Colonic mucosa (tissue), 4 donors: Measurements from ENCODE around the gene CAMTA2. TPM values are rescaled to one million over a fixed set of nuclear protein-coding genes. Genes with fewer than 3 reads are reported as not detected.

Experiments used
- DNase-seq: peaks from one replicate; pipeline ENCODE4 v3.0.0-alpha.2; 2020
- H3K27ac ChIP-seq: fragments of 200-600 bp; one replicate; pipeline ENCODE4 v1.8.0; 2021
- H3K27me3 ChIP-seq: fragments of 200-600 bp; one replicate; pipeline ENCODE4 v1.8.0; 2021
- H3K36me3 ChIP-seq: fragments of 200-600 bp; one replicate; pipeline ENCODE4 v1.8.0; 2021
- H3K4me1 ChIP-seq: fragments of 200-600 bp; one replicate; pipeline ENCODE4 v1.8.0; 2021; ENCODE audit warnings: mild to moderate bottlenecking
- H3K4me3 ChIP-seq: fragments of 200-600 bp; one replicate; pipeline ENCODE4 v1.8.0; 2021
- H3K9ac ChIP-seq, 2 donors: one replicate each; pipeline ENCODE4 v1.7.0; 2013; ENCODE audit warnings: control low read depth in 2 of 2, low read depth in 2 of 2, low read length in 2 of 2
- H3K9me3 ChIP-seq: fragments of 200-600 bp; one replicate; pipeline ENCODE4 v1.8.0; 2021
- intact Hi-C: fragments of 100-400 bp; cut with DNase I; formaldehyde crosslinking; loops from one replicate; pipeline ENCODE4 v1.14.1; 2022
- microRNA-seq: library from miRNA; unstranded; fragments of <30 nt; microRNA quantifications from one replicate; pipeline ENCODE4, GENCODE V29; 2019
- total RNA-seq, 2 donors: library from RNA; stranded (reverse); fragmentation: NEBNext Ultra II Directional in 1 of 2; extraction: Animal tissue kit (Norgen Biotek cat#: 25700) in 1 of 2; gene quantifications; one replicate each; pipeline ENCODE4 v1.2.1, GENCODE V29; 2021
- TF ChIP-seq, protein P1 (sequence below): fragments of 200-600 bp; IDR thresholded peaks from one replicate; pipeline ENCODE4 v1.8.0; 2022; ENCODE audit warnings: antibody characterized with exemption, mild to moderate bottlenecking
- donor health status: healthy.
- donor health status: DM: no; HTN: no; CAD: no.
- donor health status: DM: no; HTN: no; CAD: no.

Gene CAMTA2
- total RNA-seq, 2 donors from 2014 or later = 39.8 to 52.6 TPM

GRCh38 chr17:4920351-4921048 is 67.0 kb downstream of the CAMTA2 start:
- TF ChIP-seq, protein P1, sequence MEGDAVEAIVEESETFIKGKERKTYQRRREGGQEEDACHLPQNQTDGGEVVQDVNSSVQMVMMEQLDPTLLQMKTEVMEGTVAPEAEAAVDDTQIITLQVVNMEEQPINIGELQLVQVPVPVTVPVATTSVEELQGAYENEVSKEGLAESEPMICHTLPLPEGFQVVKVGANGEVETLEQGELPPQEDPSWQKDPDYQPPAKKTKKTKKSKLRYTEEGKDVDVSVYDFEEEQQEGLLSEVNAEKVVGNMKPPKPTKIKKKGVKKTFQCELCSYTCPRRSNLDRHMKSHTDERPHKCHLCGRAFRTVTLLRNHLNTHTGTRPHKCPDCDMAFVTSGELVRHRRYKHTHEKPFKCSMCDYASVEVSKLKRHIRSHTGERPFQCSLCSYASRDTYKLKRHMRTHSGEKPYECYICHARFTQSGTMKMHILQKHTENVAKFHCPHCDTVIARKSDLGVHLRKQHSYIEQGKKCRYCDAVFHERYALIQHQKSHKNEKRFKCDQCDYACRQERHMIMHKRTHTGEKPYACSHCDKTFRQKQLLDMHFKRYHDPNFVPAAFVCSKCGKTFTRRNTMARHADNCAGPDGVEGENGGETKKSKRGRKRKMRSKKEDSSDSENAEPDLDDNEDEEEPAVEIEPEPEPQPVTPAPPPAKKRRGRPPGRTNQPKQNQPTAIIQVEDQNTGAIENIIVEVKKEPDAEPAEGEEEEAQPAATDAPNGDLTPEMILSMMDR = no peak
- DNase-seq = no peak
- Histone ChIP-seq H3K27me3 (no peaks in the 10 kb centered on the region), H3K36me3 (no peaks in the 10 kb centered on the region), H3K4me3 (no peak overlapping the region), H3K9me3 (no peaks in the 10 kb centered on the region), H3K27ac (no peak overlapping the region), H3K9ac (no peak overlapping the region), H3K4me1 (no peaks in the 10 kb centered on the region)
- intact Hi-C loops = no loop called here

DNA sequence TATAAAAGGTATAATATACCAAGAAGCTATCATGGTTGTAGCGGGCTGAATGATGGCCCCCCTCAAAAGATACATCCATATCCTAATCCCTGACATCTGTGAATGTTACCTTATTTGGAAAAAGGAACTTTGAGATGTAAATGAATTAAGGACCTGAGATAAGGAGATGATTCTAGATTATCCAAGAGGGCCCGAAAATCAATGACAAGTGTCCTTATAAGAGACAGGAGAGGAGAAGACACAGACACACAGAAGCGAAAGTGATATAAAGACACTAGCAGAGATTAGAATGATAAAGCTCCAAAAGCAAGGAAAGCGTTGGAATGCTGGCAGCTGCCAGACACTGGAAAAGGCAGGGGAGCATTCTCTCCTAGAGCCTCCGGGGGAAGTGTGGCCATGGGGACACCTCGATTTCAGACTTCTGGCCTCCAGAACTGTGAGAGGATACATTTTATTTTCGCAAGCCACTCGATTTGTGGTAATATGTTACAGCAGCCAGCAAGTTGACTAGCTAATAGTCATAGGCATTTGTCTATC is 67.9 kb downstream of the CAMTA2 start:
- Histone ChIP-seq H3K36me3 (no peaks in the 10 kb centered on the region), H3K27ac (no peak overlapping the region), H3K9me3 (no peaks in the 10 kb centered on the region), H3K9ac (no peak overlapping the region), H3K27me3 (no peaks in the 10 kb centered on the region), H3K4me1 (no peaks in the 10 kb centered on the region), H3K4me3 (no peak overlapping the region)
- no peak for DNase-seq
- intact Hi-C loops = loop anchor here (10.0 kb wide), 1 partner anchor 135 kb away; no protein-coding TSS in a partner anchor
- TF ChIP-seq, protein P1 = no peak

Small RNA genes lying within 50 kb of the gene (microRNA-seq; reads per million reads assigned to microRNA genes)
- gene MIR6864 (not detected), gene MIR6865 (not detected)

Other genes starting within 250 kb of the CAMTA2 start
- 1 to 10 TPM in 1 of 2 donors, under 1 TPM in 1; 0.89 to 1.2 TPM for gene ZMYND15, start 247.8 kb downstream of the CAMTA2 start, total RNA-seq
- 10 to 100 TPM; 41.8 to 44.1 TPM for gene CXCL16, start 247.7 kb downstream of the CAMTA2 start, total RNA-seq
- gene TM4SF5, start 215.8 kb downstream of the CAMTA2 start, total RNA-seq = 10 to 100 TPM; 15.1 to 37.7 TPM
- 1 to 10 TPM in 1 of 2 donors, under 1 TPM in 1; 0.91 to 2.0 TPM for gene VMO1, start 201.3 kb downstream of the CAMTA2 start, total RNA-seq
- gene GLTPD2, start 198.7 kb downstream of the CAMTA2 start, total RNA-seq = under 1 TPM; 0.35 to 0.40 TPM
- gene PSMB6, start 191.5 kb downstream of the CAMTA2 start, total RNA-seq = 100 to 1,000 TPM in 1 of 2 donors, 10 to 100 TPM in 1; 97.5 to 171 TPM
- gene PLD2, start 180.5 kb downstream of the CAMTA2 start, total RNA-seq = 10 to 100 TPM; 18.8 to 28.3 TPM
- 100 to 1,000 TPM; 172 to 215 TPM for gene MINK1, start 154.3 kb downstream of the CAMTA2 start, total RNA-seq
- gene C17orf107, start 88.1 kb downstream of the CAMTA2 start, total RNA-seq = 1 to 10 TPM in 1 of 2 donors, under 1 TPM in 1; 0.74 to 1.8 TPM
- gene CHRNE, start 84.6 kb downstream of the CAMTA2 start, total RNA-seq = 1 to 10 TPM in 1 of 2 donors, not detected in 1; 1.1 TPM
- not detected for gene GP1BA, start 55.4 kb downstream of the CAMTA2 start, total RNA-seq
- 100 to 1,000 TPM in 1 of 2 donors, 10 to 100 TPM in 1; 73.1 to 116 TPM for gene SLC25A11, start 47.6 kb downstream of the CAMTA2 start, total RNA-seq
- 100 to 1,000 TPM in 1 of 2 donors, 10 to 100 TPM in 1; 92.1 to 120 TPM for gene RNF167, start 47.4 kb downstream of the CAMTA2 start, total RNA-seq
- gene PFN1, start 39.1 kb downstream of the CAMTA2 start, total RNA-seq = 1,000 to 10,000 TPM in 1 of 2 donors, 100 to 1,000 TPM in 1; 839 to 1,278 TPM
- gene ENO3, start 36.6 kb downstream of the CAMTA2 start, total RNA-seq = 10 to 100 TPM in 1 of 2 donors, 1 to 10 TPM in 1; 3.8 to 17.6 TPM
- 10 to 100 TPM; 47.7 to 56.4 TPM for gene SPAG7, start 19.9 kb downstream of the CAMTA2 start, total RNA-seq
- gene INCA1, start 9.8 kb upstream of the CAMTA2 start, total RNA-seq = 1 to 10 TPM; 1.6 to 4.2 TPM
- gene KIF1C, start 10.3 kb upstream of the CAMTA2 start, total RNA-seq = 100 to 1,000 TPM; 195 to 291 TPM
- gene SLC52A1, start 47.8 kb upstream of the CAMTA2 start, total RNA-seq = 1 to 10 TPM; 1.7 to 2.6 TPM
- 1 to 10 TPM; 6.2 to 6.3 TPM for gene ZFP3, start 90.8 kb upstream of the CAMTA2 start, total RNA-seq
- gene ZNF232, start 124.2 kb upstream of the CAMTA2 start, total RNA-seq = 10 to 100 TPM in 1 of 2 donors, 1 to 10 TPM in 1; 8.0 to 10.9 TPM
- under 1 TPM in 1 of 2 donors, not detected in 1; 0.13 TPM for gene USP6, start 128.4 kb upstream of the CAMTA2 start, total RNA-seq
- gene ZNF594, start 204.2 kb upstream of the CAMTA2 start, total RNA-seq = 1 to 10 TPM; 3.7 to 4.0 TPM
- gene SCIMP, start 247.2 kb upstream of the CAMTA2 start, total RNA-seq = 1 to 10 TPM in 1 of 2 donors, under 1 TPM in 1; 0.86 to 1.5 TPM